GM23338 (cell line): Measurements from ENCODE around the gene CNTN5. TPM values are rescaled to one million over a fixed set of nuclear protein-coding genes. Genes with fewer than 3 reads are reported as not detected.

Source experiments
- ATAC-seq: fragments of 200-7000 bp; cut with Tn5 transposase; 3 replicates; pipeline ENCODE4 v1.9.1; 2020
- DNase-seq: peaks from one replicate; pipeline ENCODE4 v3.0.0-alpha.2; 2015; ENCODE audit warnings: low spot score
- H2AFZ ChIP-seq: fragments of 200-600 bp; sonication (generic); 2 replicates; pipeline ENCODE4 v1.8.0; 2016; ENCODE audit warnings: antibody characterized with exemption, mild to moderate bottlenecking, moderate library complexity
- H3F3A ChIP-seq: fragments of 200-600 bp; sonication (generic); replicated peaks from 2 replicates; pipeline ENCODE4 v1.8.0; 2017; ENCODE audit warnings: antibody characterized with exemption, mixed run types, low read depth
- H3K27ac ChIP-seq: fragments of 200-600 bp; sonication (generic); 2 replicates; pipeline ENCODE4 v1.6.1; 2016; ENCODE audit warnings: low read depth
- H3K27me3 ChIP-seq: fragments of 200-600 bp; sonication (generic); 2 replicates; pipeline ENCODE4 v1.8.0; 2016; ENCODE audit warnings: mild to moderate bottlenecking, mixed run types, moderate library complexity; ENCODE audit not compliant: insufficient read depth
- H3K36me3 ChIP-seq: fragments of 200-600 bp; sonication (generic); 2 replicates; pipeline ENCODE4 v1.8.0; 2016; ENCODE audit warnings: mild to moderate bottlenecking; ENCODE audit not compliant: insufficient read depth
- H3K4me1 ChIP-seq: fragments of 200-600 bp; sonication (generic); 2 replicates; pipeline ENCODE4 v1.8.0; 2016; ENCODE audit warnings: mild to moderate bottlenecking, moderate library complexity; ENCODE audit not compliant: insufficient read depth
- H3K4me2 ChIP-seq: fragments of 200-600 bp; sonication (generic); 2 replicates; pipeline ENCODE4 v1.7.1; 2017; ENCODE audit warnings: mixed run types
- H3K4me3 ChIP-seq: fragments of 200-600 bp; sonication (generic); 2 replicates; pipeline ENCODE4 v1.6.1; 2016; ENCODE audit warnings: mixed run types
- H3K79me2 ChIP-seq: fragments of 200-600 bp; sonication (generic); replicated peaks from 2 replicates; pipeline ENCODE4 v1.8.0; 2017; ENCODE audit warnings: mild to moderate bottlenecking; ENCODE audit not compliant: insufficient read depth
- H3K9me2 ChIP-seq: fragments of 200-600 bp; sonication (generic); 2 replicates; pipeline ENCODE4 v1.8.0; 2017; ENCODE audit not compliant: insufficient read depth
- H4K20me1 ChIP-seq: fragments of 200-600 bp; sonication (generic); replicated peaks from 2 replicates; pipeline ENCODE4 v1.8.0; 2017; ENCODE audit warnings: mild to moderate bottlenecking; ENCODE audit not compliant: insufficient read depth
- H3K27ac Mint-ChIP-seq: 2 replicates; pipeline ENCODE4 v1.8.0; 2020; ENCODE audit warnings: inconsistent platforms, mild to moderate bottlenecking, moderate library complexity, mixed read lengths
- H3K27me3 Mint-ChIP-seq: 3 replicates; pipeline ENCODE4 v1.8.0; 2022; ENCODE audit warnings: low read depth, mild to moderate bottlenecking, moderate library complexity, mixed read lengths, inconsistent platforms; ENCODE audit not compliant: insufficient read depth, poor library complexity
- H3K36me3 Mint-ChIP-seq: 3 replicates; pipeline ENCODE4 v1.8.0; 2021; ENCODE audit warnings: low read depth, mild to moderate bottlenecking, inconsistent platforms, moderate library complexity, mixed read lengths
- H3K4me1 Mint-ChIP-seq: 3 replicates; pipeline ENCODE4 v1.8.0; 2020; ENCODE audit warnings: mild to moderate bottlenecking, inconsistent platforms, mixed read lengths
- H3K4me3 Mint-ChIP-seq: 3 replicates; pipeline ENCODE4 v1.8.0; 2021; ENCODE audit warnings: moderate library complexity, mild to moderate bottlenecking, inconsistent platforms, mixed read lengths
- H3K9me3 Mint-ChIP-seq: 3 replicates; pipeline ENCODE4 v1.8.0; 2020; ENCODE audit warnings: moderate library complexity, mild to moderate bottlenecking, inconsistent platforms, mixed read lengths
- CREB1 ChIP-seq: fragments of 250-450 bp; sonication (Bioruptor Pico); IDR thresholded peaks from 2 replicates; pipeline ENCODE4 v1.5.0; 2020; ENCODE audit warnings: low read depth, mild to moderate bottlenecking, moderate library complexity
- ETS1 ChIP-seq: IDR thresholded peaks from 2 replicates; pipeline ENCODE4 v1.6.1; 2016; ENCODE audit warnings: antibody characterized with exemption
- EZH2 ChIP-seq: fragments of 200-600 bp; sonication (generic); IDR thresholded peaks from one replicate; pipeline ENCODE4 v1.8.0; 2017; ENCODE audit warnings: antibody characterized with exemption, mild to moderate bottlenecking, low read depth; ENCODE audit not compliant: unreplicated experiment
- EZH2phosphoT487 ChIP-seq: fragments of 200-600 bp; sonication (generic); IDR thresholded peaks from one replicate; pipeline ENCODE4 v1.8.1; 2018; ENCODE audit warnings: antibody characterized with exemption; ENCODE audit not compliant: unreplicated experiment
- JUNB ChIP-seq: IDR thresholded peaks from one replicate; pipeline ENCODE4 v1.6.1; 2016; ENCODE audit warnings: antibody characterized with exemption; ENCODE audit not compliant: unreplicated experiment
- NANOG ChIP-seq: IDR thresholded peaks from 2 replicates; pipeline ENCODE4 v1.6.1; 2016; ENCODE audit warnings: antibody characterized with exemption, borderline replicate concordance
- POLR2AphosphoS5 ChIP-seq: IDR thresholded peaks from 2 replicates; pipeline ENCODE4 v1.6.1; 2016; ENCODE audit warnings: antibody characterized with exemption, low read depth
- REST ChIP-seq: IDR thresholded peaks from one replicate; pipeline ENCODE4 v1.6.1; 2018; ENCODE audit warnings: antibody characterized with exemption; ENCODE audit not compliant: unreplicated experiment
- STAT1 ChIP-seq: IDR thresholded peaks from one replicate; pipeline ENCODE4 v1.6.1; 2016; ENCODE audit warnings: antibody characterized with exemption; ENCODE audit not compliant: unreplicated experiment
- ZNF114 ChIP-seq: fragments of 250-450 bp; sonication (Bioruptor Pico); IDR thresholded peaks from 2 replicates; pipeline ENCODE4 v1.5.0; 2020; ENCODE audit warnings: mild to moderate bottlenecking, moderate library complexity
- ZNF331 ChIP-seq: fragments of 250-450 bp; sonication (Bioruptor Pico); IDR thresholded peaks from 2 replicates; pipeline ENCODE4 v1.5.0; 2020; ENCODE audit warnings: low read depth, mild to moderate bottlenecking, moderate library complexity
- ZNF462 ChIP-seq: fragments of 250-450 bp; sonication (Bioruptor Pico); IDR thresholded peaks from 2 replicates; pipeline ENCODE4 v1.5.0; 2020; ENCODE audit warnings: mild to moderate bottlenecking, moderate library complexity
- polyA plus RNA-seq: library from polyadenylated mRNA; unstranded; fragments of >200 nt; fragmentation: Nextera tagmentation; extraction: Ambion mirVana; gene quantifications from 2 replicates; pipeline ENCODE4 v1.2.1, GENCODE V29; 2016
- total RNA-seq: library from RNA; depleted of rRNA; stranded (reverse); fragments of >200 nt; shearing (Covaris generic); gene quantifications from 2 replicates; pipeline ENCODE4 v1.2.3, GENCODE V29; 2014
- TF ChIP-seq, protein P1 (sequence below), 2 experiments: fragments of 200-600 bp in 1 of 2; sonication (generic) in 1 of 2; conservative IDR thresholded peaks; 2 replicates each; pipeline versions ENCODE4 v1.5.1 to v1.6.1; 2016 to 2017; ENCODE audit warnings: antibody characterized with exemption in 2 of 2, low read depth in 2 of 2, mild to moderate bottlenecking in 2 of 2, moderate library complexity in 1 of 2

Gene CNTN5
- total and polyA plus RNA-seq, 2 experiments from 2014 or later = not detected

- DNase-seq (no peak), ATAC-seq (no peak)
- no peak overlapping the region for H3K27ac Mint-ChIP-seq
- no peaks in the 10 kb centered on the region for H3K36me3 ChIP-seq
- no peaks in the 10 kb centered on the region for H3K9me2 ChIP-seq
- no peaks in the 10 kb centered on the region for H3K27me3 Mint-ChIP-seq
- H2AFZ ChIP-seq = no peak overlapping the region
- TF ChIP-seq ZNF331 (CRISPR knock-in tag) (no peak), EZH2 (no peak), POLR2AphosphoS5 (no peak), REST (no peak), EZH2phosphoT487 (no peak), NANOG (no peak), ZNF462 (CRISPR knock-in tag) (no peak), ZNF114 (CRISPR knock-in tag) (no peak), CREB1 (CRISPR knock-in tag) (no peak), JUNB (no peak), STAT1 (no peak), ETS1 (no peak)
- TF ChIP-seq, protein P1, sequence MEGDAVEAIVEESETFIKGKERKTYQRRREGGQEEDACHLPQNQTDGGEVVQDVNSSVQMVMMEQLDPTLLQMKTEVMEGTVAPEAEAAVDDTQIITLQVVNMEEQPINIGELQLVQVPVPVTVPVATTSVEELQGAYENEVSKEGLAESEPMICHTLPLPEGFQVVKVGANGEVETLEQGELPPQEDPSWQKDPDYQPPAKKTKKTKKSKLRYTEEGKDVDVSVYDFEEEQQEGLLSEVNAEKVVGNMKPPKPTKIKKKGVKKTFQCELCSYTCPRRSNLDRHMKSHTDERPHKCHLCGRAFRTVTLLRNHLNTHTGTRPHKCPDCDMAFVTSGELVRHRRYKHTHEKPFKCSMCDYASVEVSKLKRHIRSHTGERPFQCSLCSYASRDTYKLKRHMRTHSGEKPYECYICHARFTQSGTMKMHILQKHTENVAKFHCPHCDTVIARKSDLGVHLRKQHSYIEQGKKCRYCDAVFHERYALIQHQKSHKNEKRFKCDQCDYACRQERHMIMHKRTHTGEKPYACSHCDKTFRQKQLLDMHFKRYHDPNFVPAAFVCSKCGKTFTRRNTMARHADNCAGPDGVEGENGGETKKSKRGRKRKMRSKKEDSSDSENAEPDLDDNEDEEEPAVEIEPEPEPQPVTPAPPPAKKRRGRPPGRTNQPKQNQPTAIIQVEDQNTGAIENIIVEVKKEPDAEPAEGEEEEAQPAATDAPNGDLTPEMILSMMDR (conservative IDR thresholded peaks at IDR 0.05; ENCODE audit: low read depth in 2 of 2) = no peak
- no peaks in the 10 kb centered on the region for H3K4me1 ChIP-seq
- no peaks in the 10 kb centered on the region; the same call in 2 of the 3 replicates for H3K4me1 Mint-ChIP-seq
- H3K9me3 Mint-ChIP-seq = no peaks in the 10 kb centered on the region; the same call in 2 of the 3 replicates
- H4K20me1 ChIP-seq = no peaks in the 10 kb centered on the region
- H3K27me3 ChIP-seq = no peaks in the 10 kb centered on the region
- H3K36me3 Mint-ChIP-seq = no peaks in the 10 kb centered on the region
- no peak overlapping the region for H3K4me2 ChIP-seq
- no peak overlapping the region for H3K27ac ChIP-seq
- no peak overlapping the region for H3K4me3 Mint-ChIP-seq
- H3K79me2 ChIP-seq = no peaks in the 10 kb centered on the region
- H3K4me3 ChIP-seq = no peak overlapping the region
- no peaks in the 10 kb centered on the region for H3F3A ChIP-seq
Observed at GRCh38 chr11:99257131-99257530, 236.4 kb downstream of the CNTN5 start.
